T-helper 2 cell treated with Interferon-gamma antibody and Interleukin-4, amounts not matched to agents 100 ng/mL and 5 ng/mL, for 36 hours (primary cell): ENCODE data around the gene ALDH6A1. TPM values are rescaled to one million over a fixed set of nuclear protein-coding genes. Genes with fewer than 3 reads are reported as not detected.

ENCODE experiments used
- intact Hi-C: fragments of 100-400 bp; cut with micrococcal nuclease; formaldehyde crosslinking; loops from one replicate; pipeline ENCODE4 v1.15.1; 2023
- total RNA-seq: library from RNA; stranded (reverse); gene quantifications from 2 replicates; pipeline ENCODE4 v1.2.3, GENCODE V29; 2022

ALDH6A1 gene
- total RNA-seq, 1 donor from 2014 or later, result 13.9 TPM

DNA sequence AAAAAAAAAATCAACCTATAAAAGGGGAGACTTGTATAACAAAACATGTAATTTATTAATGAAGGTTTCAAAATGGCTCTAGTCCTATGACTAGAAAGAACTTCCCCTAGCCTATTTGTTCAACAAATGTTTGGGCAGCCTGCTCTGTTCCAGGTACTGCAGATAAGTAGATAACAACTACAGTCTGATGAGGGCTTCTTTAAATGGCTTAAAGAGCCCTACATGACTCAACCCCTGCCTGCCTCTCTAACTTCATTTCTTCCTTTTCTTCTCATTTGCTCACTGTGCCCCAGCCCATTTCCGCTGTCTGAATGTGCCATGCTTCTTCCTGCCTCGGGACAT, 21.5 kb downstream of the ALDH6A1 start:
- intact Hi-C loops, result no loop called here

DNA sequence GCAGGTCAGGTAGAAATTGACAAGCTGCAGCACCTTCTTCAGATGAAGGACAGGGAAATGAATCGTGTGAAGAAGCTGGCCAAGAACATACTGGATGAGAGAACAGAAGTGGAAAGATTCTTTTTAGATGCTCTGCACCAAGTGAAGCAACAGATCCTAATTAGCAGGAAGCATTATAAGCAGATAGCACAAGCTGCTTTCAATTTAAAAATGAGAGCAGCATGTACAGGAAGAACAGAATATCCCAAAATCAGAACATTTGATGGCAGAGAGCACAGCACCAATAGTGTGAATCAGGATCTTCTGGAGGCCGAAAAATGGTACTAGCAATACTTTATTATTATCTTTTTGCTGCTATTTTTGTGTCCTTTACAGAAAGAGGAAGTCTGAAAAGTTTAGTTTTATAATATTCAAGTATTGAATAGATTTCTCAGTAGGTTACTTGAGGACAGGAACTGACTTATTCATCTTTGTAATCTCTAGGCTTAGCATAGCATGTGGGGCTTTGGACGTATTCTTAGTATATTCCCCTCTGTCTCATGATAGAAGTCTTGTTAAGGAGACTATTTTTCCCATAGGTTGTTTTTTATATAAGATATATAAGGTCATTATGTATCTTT, 34.3 kb downstream of the ALDH6A1 start:
- intact Hi-C loops, result no loop called here

DNA sequence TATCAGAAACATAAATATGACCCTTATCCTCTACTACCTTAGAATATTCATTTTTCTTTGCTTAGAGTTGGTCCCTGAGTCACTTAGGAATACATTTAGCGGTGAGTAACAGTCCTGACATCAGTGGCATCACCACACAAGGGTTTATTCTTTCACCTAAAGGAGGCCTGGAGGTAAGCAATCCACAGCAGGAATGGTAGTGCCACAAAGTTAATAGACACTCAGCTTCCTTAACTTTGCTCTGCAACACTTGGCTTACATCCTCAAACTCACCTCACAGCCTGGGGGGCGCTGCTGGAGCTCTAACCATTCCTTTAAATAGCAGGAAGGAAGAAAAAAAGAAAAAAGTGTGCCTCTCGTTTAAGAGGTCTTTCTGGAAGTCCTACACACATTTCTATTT, 36.0 kb downstream of the ALDH6A1 start:
- intact Hi-C loops, result no loop called here

DNA sequence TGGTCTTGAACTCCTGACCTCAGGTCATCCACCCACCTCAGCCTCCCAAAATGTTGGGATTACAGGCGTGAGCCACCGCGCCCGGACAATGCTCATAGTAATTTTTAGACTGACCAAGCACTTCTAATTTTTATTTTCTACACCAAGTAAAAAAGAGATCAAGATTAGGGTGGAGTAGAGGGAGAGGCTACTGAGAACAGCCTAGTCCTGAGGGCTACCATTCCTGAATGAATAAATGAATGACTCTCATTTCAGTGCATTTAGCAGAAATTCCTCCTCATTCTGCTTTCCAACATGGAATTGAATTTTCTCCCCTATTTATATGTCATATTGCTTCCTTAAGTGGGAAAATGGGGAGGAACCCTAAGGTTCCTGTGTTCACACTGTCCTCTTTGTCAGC, 38.7 kb downstream of the ALDH6A1 start:
- intact Hi-C loops, result no loop called here

DNA sequence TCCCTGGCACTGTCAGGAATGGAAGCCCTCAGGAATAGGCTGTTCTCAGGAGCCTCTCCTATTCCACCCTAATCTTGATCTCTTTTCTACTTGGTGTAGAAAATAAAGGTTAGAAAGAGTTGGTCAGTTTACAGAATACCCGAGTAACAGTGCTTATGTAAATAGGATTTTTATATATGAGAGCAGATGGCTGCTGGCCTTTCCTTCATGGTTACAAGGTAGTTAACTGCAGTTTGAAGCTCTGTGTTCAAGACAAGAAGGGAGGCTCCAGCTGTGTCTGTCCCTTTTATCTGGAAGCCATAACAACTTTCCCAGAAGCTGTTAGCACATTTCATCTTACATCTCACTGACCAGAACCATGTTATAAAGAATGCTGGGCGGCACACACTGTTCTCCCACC, 42.0 kb downstream of the ALDH6A1 start:
- intact Hi-C loops, result no loop called here

DNA sequence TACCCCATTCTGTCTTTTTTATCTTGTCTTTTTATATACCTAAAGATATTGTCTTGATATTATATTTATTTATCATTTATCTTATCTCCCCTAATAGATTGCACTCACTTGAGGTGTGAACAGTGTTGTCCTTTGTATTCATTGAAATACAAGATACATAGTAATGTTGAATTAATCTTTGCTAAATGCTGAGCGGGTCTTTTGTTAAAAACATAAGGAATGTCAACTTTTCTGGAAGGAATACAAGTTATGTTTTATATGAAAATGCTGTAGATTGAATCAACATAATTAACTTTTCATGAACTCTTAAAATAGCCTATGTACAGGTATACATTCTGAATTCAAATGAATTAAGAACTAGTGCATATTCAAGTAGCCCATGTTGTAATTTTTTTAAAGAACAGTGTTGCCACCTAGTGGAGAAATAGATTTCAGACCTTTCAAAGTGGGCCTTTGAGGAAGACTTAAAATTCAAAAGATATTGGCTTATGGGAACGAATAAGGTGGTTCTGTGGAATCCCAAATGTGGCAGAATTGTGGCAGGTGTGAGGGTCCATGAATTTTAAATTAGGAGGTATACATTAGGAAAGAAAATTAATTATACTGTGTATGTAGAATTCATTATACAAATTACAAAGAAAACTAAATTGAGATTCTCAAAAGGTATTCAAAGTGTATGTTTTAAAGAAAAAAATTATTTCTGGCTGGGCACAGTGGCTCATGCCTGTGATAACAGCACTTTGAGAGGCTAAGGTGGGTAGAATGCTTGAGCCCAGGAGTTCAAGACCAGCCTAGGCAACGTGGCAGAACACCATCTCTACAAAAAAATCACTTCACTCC, 46.0 kb downstream of the ALDH6A1 start:
- intact Hi-C loops, result loop anchor here (1.0 kb wide), 2 partner anchors 45 to 310 kb away; no protein-coding TSS in a partner anchor

DNA sequence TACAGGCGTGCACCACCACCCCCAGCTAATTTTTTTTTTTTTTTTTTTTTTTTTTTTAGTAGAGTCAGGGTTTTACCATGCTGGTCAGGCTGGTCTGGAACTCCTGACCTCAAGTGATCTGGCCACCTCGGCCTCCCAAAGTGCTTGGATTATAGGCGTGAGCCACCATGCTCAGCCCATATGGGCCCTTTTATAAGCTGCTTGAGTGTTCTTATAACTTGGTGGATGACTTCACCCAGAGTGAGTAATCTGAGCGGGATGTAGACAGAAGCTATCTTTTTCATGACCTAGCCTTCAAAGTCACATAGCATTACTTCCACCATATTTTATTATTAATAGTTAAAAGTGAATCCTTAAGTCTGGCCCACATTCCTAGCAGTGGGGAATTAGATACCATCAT, 48.7 kb downstream of the ALDH6A1 start:
- intact Hi-C loops, result no loop called here

DNA sequence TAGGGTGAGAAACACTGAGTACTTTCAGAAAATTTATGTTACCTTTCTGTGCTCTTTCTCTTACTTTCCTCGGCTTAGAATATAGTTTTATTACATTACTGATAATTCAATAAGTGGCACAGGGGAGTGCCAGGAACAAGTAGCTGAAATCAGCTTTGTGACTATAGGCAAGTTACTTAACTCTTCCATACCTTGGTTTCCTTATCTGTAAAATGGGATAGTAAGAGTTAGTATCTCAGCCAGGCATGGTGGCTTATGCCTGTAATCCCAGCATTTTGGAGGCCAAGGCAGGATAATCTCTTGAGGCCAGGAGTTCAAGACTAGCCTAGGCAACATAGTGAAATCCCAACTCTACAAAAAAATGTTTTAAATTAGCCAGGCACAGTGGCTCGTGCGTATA, 49.7 kb downstream of the ALDH6A1 start:
- intact Hi-C loops, result no loop called here

DNA sequence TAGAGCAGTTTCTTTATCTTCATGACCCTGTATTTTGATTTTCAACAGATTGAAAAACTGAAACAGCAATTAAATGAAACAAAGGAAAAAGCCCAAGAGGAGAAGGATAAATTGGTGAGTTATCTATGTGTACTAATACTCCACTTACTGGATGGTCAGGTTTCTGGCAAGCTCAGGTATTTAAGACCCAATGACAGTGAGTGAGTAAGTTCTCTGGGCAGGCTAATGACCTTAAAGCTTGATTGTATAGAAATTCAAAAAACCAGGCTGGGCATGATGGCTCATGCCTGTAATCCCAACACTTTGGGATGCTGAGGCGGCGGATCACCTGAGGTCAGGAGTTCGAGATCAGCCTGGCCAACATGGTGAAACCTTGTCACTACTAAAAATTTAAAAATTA, 55.1 kb downstream of the ALDH6A1 start:
- intact Hi-C loops, result no loop called here

DNA sequence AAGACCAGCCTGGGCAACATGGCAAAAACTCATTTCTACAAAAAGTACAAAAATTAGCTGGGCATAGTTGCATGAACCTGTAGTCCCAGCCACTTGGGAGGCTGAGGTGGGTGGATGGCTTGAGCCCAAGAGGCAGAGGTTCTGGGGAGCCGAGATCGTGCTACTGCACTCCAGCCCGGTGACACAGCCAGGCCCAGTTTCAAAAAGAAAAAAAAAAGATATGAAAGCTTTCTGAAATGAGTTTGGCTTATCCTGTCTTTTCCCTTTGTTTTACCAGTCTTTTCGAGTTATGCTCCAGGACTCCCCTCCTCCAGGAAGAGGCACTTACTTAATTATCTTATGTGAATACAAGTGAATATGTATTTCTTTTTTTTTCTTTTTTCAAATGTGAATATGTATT, 61.9 kb downstream of the ALDH6A1 start:
- intact Hi-C loops, result no loop called here

DNA sequence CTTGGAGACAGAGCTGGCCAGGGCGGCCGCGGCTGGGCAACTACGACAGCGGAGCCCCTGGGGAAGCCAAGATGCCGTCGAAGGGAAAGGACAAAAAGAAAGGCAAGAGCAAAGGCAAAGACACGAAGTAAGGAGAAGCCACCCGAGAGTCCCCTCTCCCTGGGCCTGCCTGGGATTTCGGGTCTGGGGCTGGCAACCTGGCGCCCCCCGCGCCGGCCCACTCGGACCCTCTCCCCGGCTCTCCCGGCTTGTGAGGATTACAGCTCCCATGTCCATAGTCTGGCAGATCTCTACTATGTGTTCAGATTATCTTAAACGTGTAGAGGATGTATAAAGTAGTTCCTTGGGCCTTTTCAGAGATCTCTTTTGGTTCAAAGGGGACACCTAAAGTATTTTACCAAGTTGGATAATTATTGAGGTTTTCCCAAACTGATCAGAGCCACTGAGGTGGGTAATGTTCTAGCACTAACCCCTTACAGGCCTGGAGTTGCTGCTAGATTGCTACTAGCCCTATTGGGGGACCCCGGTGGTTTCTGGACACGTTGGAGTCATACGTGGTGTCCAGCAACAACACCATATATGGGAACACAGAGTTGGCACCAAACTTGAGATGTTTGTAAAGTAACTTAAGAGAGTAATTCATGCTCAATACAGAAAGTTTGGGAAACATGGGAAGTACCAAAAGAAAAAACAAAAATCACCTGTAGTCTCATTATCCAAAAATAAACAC, 64.7 kb downstream of the ALDH6A1 start:
- intact Hi-C loops, result loop anchor here (1.0 to 2.0 kb wide), 4 partner anchors 69 to 529 kb away; partner anchors contain the start of genes COQ6, FAM161B, ISCA2 and NPC2

DNA sequence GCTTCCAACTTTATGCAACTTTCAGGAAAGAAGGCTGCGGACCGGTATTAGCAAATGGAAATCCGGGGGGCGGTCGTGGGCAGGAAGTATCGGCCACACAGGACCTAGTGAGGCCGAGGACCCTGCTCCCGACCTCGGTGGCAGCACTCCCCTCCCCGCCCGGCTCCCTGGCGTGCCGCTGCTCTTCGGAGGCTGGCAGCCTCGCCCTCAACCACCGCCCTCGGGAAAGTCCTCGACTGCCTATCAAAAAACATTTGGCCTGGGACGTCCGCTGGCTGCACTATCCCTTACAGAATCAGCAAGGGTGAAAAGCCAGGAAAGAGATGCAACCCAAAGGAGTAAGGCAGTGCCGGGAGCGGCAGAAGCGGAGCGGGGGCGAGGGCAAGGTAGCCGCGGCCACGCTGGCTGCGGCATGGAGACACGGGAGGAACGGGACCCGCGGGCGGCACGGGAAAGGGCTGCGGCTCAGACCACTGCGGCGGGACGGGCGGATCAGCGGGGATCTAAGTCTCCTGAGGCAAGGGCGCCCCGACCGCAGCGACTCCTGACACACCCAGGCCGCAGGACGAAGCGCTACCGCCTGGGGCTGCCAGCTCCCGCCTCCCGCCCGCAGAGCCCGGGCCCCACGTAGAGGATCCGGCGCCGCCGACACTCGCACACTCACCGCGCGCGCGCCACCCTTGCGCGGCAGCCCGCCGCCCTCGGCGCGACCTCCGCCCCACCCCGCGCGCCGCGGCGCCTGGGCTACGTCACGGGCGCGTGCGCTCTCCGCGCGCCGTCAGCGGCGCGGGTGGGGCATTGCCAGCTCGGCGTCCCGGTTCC, 65.5 kb downstream of the ALDH6A1 start, which contains the start of the genes BBOF1 and ENTPD5:
Gene BBOF1, plus strand, starts transcription at position 764 of the 822 bp plus-strand sequence. CDS start 130 bp downstream, outside the sequence.
Gene ENTPD5, minus strand, starts transcription at position 703 of the 822 bp plus-strand sequence. CDS start 31,186 bp downstream, outside the sequence.
- intact Hi-C loops, result loop anchor here (1.0 to 2.0 kb wide), 5 partner anchors 66 to 528 kb away; partner anchors contain the start of genes ALDH6A1, COQ6, FAM161B and ISCA2

DNA sequence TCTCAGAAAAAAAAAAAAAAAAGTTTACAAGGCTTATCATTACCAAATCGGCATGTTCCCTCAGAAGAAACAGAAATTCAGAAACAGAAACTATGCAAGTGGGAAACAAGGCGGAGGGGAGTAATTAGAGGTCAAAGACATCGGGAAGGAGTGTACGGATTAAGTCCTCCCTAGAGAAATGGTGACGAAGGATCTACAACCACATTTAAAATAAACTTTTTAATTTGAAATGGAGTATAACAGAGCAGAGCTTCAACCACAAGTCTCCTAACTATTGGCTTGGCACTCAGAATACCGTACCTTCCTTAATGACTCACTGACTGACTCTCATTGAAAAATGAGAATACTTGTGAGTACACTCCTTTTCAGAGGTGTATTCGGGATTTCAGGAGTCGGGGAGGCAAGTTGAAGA, 66.1 kb downstream of the ALDH6A1 start:
- intact Hi-C loops, result loop anchor here (1.0 to 2.0 kb wide), 4 partner anchors 66 to 527 kb away; partner anchors contain the start of genes ALDH6A1, ISCA2, LIN52 and NPC2

DNA sequence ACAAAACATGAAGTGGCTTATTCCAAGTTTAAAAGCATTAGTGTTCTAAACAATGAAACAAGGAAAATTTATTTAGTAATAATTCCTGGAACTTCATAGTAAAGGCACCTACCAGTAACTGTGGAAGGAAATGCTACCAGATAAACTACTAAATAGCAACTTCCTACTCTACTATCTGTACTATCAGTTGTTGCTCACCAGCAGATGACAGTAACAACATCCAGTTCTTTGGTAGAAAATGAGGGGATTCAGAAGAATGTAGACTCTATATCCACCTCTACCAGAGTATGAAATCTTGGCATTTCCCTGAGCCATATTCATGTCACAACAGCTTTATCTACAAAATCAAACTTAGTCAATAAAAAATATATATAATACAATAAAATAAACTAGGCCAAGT, 68.3 kb downstream of the ALDH6A1 start:
- intact Hi-C loops, result no loop called here

DNA sequence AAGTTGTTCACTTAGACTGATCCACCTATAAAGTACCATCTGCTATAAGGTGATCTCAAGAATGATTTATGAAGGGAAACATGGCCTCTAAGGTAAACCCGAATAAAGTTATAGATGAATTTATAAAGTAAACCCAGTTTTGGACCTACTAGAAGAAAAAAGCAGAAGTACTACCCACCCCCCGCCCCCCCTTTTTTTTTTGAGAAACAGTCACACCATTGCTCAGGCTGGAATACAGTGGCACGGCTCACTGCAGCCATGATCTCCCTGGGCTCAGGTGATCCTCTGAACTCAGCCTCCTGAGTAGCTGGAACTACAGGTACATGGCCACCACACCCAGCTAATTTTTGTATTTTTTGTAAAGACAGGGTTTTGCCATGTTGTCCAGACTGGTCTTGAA, 69.1 kb downstream of the ALDH6A1 start:
- intact Hi-C loops, result no loop called here

DNA sequence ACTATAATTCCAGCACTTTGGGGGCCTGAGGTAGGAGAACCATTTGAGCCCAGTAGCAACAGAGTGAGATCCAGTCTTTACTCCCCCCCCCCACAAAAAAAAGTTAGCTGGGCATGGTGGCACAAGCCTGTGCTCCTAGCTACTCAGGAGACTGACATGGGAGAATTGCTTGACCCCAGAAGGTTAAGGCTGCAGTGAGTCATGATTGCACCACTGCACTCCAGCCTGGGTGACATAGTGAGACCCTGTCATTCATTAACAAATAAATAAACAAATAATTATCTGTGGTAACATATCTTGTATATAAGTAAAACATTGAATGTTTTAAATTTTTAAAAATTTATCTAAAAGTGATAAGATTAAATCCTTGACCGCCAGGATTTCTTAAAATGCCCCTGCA, 70.0 kb downstream of the ALDH6A1 start:
- intact Hi-C loops, result no loop called here

DNA sequence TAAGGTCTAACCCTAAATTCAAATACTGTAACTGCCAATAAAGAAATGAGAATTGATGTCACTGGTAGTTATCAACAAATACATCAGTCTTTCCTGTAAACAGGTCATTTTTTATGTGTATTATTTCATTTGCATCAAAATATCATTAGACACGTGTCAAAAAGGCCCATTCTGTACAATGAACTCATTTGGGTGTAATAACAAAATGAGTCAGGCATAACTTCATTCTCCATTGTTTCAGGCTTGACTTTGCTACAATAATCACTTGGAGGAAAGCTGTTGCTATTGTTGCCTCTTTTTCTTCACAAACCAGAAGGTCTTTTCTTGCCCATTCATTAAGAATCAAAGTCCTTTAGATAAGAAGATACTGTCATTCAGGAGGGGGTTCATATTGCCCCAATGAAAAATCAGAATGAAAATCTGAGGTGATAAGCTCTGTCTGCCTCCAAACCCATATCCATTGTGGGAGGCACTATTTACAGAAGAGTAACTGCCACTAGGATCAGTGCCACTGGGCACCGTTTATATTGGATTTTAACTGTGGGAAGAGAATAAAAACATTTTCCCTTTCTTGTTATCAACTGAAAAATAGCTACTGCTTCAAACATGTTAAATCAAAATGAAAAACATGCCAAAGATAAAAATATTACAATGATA, 75.3 kb downstream of the ALDH6A1 start:
- intact Hi-C loops, result no loop called here
